HG02970 (cell line): ENCODE results near the gene CDC6.
"Not testable (repeated sequence)": the region's sequence is repeated elsewhere in the genome, so short reads cannot be mapped to it uniquely, and the experiment has no call there.

Experiments
- ATAC-seq: cut with Tn5 transposase; IDR thresholded peaks from one replicate; pipeline ENCODE4 v1.9.1; 2021; ENCODE audit warnings: mild to moderate bottlenecking, moderate library complexity, moderate number of reproducible peaks; ENCODE audit not compliant: unreplicated experiment, low FRiP score

The CDC6 gene

GRCh38 chr17:40284085-40284713 is 3.5 kb upstream of the CDC6 start:
- ATAC-seq, result no peak

- ATAC-seq, result no peak
Observed at GRCh38 chr17:40286473-40286872, 1.2 kb upstream of the CDC6 start.

- peak; percentile 1 for ATAC-seq
Observed at GRCh38 chr17:40287159-40287493, 553 bp upstream of the CDC6 start.

- no peak for ATAC-seq
Observed at GRCh38 chr17:40290629-40291280, 3.1 kb downstream of the CDC6 start.

GRCh38 chr17:40291281-40291664 is 3.6 kb downstream of the CDC6 start:
- ATAC-seq, result no peak

- no peak for ATAC-seq
Observed at GRCh38 chr17:40293363-40293762, 5.7 kb downstream of the CDC6 start.

GRCh38 chr17:40295488-40296436 is 8.1 kb downstream of the CDC6 start:
- no peak for ATAC-seq

GRCh38 chr17:40297511-40297910 is 9.8 kb downstream of the CDC6 start:
- ATAC-seq, result no peak

- ATAC-seq, result no peak
Observed at GRCh38 chr17:40298726-40299125, 11.0 kb downstream of the CDC6 start.

GRCh38 chr17:40299159-40299757 is 11.6 kb downstream of the CDC6 start:
- not testable (repeated sequence) for ATAC-seq

GRCh38 chr17:40301315-40301714 is 13.6 kb downstream of the CDC6 start:
- ATAC-seq, result no peak

- no peak for ATAC-seq
Observed at GRCh38 chr17:40303009-40303657, 15.5 kb downstream of the CDC6 start.

GRCh38 chr17:40303708-40304551 is 16.3 kb downstream of the CDC6 start:
- ATAC-seq, result no peak

GRCh38 chr17:40304552-40304863 is 16.8 kb downstream of the CDC6 start:
- ATAC-seq, result not testable (repeated sequence)

GRCh38 chr17:40304866-40305265 is 17.2 kb downstream of the CDC6 start:
- not testable (repeated sequence) for ATAC-seq

- no peak for ATAC-seq
Observed at GRCh38 chr17:40306395-40306794, 18.7 kb downstream of the CDC6 start.

GRCh38 chr17:40307001-40307730 is 19.5 kb downstream of the CDC6 start:
- ATAC-seq, result no peak

GRCh38 chr17:40307740-40308239 is 20.1 kb downstream of the CDC6 start:
- no peak for ATAC-seq
